Muscle of arm (tissue), 12 donors: ENCODE data around the gene C1QB. TPM values are rescaled to one million over a fixed set of nuclear protein-coding genes. Genes with fewer than 3 reads are reported as not detected.
"Not testable (repeated sequence)": the region's sequence is repeated elsewhere in the genome, so short reads cannot be mapped to it uniquely, and the experiment has no call there.

Experiments
- DNase-seq: peaks from one replicate; pipeline ENCODE4 v3.0.0-alpha.2; 2013
- polyA plus RNA-seq, 12 donors: library from polyadenylated mRNA; unstranded; fragments of 120-200 nt; gene quantifications; one replicate each; pipeline ENCODE4 v1.2.1, GENCODE V29; 2013; ENCODE audit not compliant: insufficient read length in 12 of 12

The C1QB gene
- polyA plus RNA-seq, 12 donors = 11.5 to 31.0 (median 16.5) TPM; not detected in 1

DNA sequence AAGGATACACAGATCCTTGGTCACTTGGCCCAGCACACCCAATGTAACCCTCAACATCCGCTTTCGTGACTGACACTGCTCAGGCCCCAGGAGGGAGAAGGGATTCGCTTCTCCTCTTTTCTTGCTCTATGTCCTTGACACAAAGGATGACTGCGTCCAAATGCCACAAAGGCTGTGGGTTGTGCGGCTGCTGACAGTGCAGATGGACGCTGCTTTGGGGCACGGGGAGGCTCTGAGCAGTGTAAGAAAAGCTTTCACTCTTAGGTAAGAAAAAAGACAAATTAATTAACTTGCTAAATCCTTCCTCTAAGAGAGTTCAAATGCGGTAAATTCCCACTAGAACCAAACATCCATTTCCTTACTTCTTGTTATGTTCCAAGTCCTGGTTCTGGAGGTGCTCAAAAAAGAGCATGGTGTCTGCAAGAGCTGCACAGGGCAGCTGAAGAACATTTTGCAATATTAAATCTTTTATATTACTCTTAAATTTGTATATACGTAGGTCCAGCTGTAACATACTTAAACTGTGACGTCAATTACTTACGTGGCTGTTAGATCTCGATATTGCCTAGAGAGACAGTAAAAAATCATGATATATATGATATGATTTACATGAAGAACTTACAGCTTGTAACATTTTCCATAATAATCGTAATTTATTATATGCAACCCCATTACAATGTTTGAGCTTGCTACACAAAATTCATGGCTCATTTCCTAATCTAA lies 38.2 kb downstream of the C1QB start:
- no peak for DNase-seq

DNA sequence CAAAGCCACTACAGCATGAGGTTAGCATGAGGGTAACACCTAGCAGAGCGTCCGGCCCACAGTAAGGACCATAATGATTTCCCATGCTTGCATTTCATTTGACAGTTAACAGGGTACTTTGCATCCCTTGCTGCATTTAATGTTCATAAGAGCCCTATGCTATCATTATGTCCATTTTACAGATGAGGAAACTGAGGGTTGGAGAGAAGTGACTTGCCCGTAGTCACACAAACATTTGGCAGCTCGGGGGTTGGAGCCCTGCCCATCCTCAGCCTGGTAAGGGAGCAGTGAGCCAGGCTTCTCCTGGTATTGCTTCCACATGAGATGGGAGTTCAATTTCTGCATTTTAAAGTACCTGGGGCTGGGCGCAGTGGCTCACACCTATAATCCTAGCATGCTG lies 41.1 kb downstream of the C1QB start:
- no peak for DNase-seq

DNA sequence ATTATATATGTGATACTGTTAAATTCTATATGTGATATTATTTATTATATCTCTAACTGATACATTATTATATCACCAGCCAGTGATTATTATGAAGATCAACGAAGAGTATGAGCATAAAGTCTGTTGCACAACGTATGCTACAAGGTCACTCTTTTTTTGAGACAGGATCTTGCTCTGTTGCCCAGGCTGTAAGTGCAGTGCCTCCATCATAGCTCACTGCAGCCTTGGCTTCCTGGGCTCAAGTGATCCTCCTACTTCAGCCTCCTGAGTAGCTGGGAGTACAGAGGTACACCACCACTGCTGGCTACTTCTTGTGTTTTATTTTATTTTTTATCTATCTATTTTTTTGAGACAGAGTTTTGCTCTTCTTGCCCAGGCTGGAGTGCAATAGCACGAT lies 43.6 kb downstream of the C1QB start:
- DNase-seq = no peak

DNA sequence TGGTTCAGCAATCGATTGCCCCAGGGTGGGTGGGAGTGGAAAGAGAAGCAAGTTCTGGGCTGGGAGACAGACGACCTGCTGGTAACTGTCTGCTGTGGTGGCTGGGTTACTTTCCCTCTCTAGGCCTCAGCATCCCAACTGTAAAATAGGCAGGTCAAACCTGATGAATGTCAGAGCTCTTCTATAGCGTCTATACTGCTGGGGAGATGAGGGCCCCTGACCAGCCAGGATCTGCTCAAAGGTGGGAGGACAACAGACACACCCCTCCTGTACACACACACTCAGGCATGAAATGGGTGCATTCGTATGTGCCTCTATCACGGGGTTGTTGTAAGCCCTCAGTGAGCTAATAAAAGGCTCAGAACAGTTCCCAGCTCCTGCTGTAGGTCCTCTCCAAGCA lies 44.9 kb downstream of the C1QB start:
- no peak for DNase-seq

DNA sequence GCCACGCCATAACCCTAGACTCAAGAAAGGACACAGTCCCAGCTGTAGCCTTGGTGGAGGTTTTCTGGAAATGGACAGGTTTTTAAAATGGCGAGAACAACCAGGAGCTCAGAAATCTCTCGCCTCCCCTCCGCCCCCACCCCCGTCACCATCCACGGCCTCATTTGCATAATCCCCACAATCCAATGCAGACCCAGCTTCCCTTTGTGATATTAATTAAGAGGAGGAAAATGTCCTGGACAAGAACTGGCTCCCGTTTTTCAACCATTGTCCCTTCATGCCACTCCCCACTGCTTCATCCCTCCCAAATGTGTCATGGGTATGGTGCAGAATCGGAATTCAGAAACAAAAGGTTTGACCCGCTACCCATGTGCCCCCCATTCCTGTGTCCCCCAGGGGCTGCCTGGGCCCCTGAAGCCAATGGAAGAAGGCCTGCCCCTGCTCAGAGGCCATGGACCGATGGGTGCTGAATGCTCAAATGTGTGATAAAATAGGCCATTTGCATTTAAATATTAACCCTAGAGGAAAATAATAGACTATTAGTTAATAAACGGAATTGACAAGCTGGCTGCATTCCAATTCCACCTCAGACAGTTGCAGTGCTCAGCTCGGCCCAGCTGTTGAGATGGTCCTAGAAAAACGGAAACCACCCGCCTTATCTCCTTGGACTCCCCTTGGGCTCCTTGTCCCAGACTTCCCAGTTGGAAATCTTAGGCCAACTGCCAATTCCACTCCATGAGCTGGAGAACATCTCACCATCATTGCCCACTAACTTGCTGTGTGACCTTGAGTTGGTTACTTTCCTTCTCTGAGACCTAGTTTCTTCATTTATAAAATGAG lies 46.9 kb downstream of the C1QB start:
- DNase-seq = no peak

DNA sequence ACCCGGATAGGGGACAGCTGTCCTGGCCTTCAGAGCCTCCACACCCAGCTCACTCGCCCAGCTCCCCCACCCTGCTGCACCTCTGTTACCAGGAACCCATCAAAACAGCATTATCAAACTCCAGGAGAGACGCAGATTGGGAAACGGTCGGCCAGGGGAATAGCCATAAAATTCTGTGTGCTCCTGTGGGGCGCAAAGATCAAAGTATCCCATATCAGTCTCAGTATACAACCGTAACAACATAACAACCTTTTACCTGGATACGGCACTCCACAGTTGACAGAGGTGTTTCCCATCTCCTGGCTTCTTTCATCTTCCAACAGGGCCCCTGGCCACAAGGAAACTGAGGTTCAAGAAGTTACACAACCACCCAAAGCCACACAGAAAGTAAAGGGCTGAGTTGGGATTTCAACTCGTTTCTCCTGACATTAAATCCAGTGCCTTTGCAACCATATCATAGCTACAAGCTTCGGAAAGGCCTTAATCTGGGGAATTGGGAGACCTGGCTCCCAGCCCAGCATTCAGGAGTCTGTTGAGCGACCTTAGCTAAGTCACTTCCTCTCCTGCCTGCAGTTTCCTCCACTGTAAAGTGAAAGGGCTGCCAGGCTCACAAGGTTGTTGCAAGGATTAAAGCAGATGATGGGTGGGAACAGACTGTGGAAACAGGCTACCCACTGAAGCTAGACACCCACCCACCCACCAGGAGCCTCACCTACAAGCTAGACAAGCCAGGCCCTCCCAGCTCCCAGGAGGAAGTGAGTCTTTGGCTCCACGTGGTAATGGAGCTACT lies 49.5 kb downstream of the C1QB start:
- DNase-seq = no peak

DNA sequence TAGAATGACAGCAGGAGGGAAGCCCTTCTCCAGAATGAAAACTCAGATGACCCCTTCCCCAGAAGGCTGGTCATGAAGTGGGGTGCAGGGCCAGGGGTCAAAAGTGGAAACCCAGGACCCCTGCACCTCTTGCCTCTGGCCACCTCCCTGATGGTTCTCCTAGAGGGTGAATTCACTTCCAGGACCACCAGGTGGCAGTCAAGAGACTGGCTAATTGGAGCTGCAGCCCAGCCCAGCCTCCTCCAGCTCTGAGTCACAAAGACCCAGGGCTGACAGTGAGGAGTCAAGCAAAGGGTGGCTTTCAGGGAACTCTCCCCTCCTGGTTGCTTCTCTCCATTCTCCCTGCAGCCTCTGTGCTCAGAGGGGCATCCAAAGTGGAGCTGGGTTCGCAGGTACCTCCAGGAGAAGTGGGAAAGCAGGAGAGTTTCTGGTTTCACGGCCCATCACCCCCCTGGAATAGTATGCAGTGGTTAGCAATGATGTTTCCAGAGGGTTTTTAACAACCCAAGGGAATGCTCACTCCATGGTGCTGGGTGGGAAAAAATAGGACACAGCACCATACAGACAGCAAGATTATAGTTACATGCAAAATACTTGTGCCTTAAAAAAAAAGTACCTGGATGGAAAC lies 51.5 kb downstream of the C1QB start:
- DNase-seq = peak; percentile 89

DNA sequence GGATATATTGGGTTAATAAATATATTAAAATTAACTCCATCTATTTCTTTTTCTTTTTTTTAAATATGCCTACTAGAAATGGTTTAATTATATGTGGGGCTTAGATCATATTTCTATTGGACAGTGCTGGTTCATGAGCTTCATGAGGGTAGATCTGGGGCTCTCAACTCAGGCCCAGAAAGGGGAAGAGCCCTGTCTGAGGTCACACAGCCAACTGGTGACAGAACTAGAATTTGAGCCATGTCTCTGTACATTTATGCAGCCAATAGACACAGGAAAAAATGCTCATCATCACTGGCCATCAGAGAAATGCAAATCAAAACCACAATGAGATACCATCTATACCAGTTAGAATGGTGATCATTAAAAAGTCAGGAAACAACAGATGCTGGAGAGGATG lies 52.5 kb downstream of the C1QB start:
- no peak for DNase-seq

DNA sequence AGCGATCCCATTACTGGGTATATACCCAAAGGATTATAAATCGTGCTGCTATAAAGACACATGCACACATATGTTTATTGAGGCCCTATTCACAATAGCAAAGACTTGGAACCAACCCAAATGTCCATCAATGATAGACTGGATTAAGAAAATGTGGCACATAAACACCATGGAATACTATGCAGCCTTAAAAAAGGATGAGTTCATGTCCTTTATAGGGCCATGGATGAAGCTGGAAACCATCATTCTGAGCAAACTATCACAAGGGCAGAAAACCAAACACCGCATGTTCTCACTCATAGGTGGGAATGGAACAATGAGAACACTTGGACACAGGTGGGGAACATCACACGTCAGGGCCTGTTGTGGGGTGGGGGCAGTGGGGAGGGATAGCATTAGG lies 53.1 kb downstream of the C1QB start:
- DNase-seq = not testable (repeated sequence)

DNA sequence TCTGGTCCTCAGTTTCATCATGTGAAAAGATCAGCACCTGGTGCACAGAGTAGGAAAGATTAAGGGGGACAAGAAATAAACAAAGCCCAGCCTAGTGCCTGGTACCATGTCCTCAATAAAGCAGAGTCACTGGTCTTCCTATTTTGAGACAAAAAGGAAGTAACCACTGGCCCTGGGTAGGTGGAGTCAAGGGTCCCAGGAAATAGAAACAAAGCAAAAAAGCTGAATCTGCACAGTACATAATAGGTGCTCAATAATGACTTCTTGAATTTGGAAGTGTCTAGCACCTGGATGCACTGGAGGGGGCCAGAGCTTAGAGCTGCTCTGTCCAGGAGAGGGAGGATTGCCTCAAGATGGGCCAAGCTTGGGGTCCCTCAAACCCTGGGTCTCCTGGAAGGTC lies 55.7 kb downstream of the C1QB start:
- no peak for DNase-seq

DNA sequence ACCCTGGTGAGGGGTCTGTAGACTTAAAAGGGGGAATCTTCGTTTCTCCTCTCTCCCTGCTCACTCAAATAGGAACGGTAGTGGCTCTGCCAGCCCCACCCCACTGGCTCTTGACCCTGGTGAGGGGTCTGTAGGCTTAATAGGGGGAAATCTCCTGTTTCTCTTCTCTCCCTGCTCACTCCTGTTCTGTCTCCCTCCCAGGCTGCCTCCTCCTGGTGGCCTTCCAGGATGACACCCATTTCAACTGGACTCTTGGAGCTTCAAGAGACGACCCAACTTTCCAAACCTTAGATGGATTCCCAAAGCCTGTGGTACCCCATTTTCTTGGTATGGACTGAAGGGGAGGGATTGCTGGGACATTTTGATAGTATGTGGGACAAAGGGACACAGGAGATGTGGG lies 56.2 kb downstream of the C1QB start:
- no peak for DNase-seq

DNA sequence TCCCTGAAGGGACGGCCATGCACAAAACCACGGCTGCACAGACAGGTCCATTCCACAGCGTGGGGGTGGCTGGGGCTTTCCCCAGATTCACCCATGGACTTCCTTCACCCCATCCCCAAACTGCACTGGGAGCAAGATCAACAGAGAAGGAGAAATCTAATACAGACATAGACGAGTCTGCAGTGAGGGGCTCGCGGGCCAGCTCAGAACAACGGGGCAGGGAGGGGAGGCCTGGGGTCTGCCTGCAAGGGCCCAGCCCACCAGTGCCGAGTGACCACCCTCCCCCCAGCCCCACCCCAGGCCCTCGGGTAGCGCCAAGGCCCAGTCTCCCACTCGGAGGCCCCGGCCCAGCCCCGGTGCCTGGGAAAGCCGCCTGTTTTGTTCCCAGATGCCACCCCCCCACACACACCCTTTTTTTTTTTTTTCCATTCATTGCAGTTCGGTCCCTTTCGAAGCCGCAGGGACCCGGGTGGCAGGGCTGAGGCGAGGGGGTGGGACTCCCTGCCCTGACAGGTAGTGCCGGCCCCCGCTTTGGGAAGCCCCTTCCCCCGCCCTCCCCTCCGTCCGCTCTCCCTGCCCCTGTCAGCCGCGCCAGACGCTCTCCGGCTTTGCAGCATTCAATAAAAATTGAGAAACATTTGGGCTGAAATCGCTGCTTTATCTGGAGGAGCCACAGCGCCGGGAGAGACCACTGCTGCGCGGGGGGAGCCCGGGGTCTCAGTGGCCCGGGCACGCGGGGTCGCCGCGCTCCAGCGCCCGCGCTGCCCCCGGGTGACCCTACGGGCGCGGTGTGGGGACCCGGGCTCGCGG lies 57.1 kb downstream of the C1QB start:
- peak; percentile 75 for DNase-seq

DNA sequence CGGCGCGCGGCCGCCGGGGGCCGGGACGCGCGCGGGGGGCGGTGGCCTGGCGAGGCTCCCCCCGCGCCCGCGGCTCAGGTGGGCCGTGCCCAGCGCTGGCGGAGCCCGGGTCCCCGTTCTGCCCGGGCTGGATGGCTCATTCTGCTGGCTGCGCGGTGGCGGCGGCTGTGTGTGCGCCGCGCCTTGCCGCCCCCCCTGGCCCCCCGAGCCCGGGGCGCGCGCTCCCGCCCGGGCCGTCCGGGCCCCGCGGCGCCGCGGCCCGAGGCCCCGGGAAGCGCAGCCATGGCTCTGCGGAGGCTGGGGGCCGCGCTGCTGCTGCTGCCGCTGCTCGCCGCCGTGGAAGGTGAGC lies 57.6 kb downstream of the C1QB start, which contains the start of gene EPHB2:
Gene EPHB2, plus strand, starts transcription at position 139 of the 349 bp plus-strand sequence. Its CDS starts 144 bp downstream, at position 283.
- no peak for DNase-seq

DNA sequence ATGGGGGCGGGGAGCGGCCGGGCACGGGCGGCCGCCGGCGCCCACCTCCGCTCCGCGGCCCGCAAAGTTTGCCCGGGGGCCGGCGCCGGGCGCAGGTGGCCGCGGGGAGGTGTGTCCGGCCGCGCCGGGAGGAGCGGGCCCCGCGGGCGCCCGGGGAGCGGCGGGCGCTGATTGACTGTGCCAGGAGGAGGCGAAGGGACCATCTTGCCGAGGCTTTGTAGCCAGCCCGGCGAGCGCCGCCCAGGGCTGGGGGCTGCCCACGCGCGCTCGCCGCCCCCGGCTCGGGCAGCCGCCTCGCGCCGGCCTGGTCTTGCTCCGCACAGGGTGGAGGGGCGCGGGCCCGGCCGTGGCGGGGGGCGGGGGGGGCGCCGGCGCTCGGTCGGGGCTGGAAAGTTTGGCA lies 58.0 kb downstream of the C1QB start:
- DNase-seq = no peak

Other genes starting within 250 kb of the C1QB start
- gene ZBTB40, start 201.4 kb upstream of the C1QB start, polyA plus RNA-seq = 10 to 100 TPM in 11 of 12 donors, not detected in 1; 11.1 to 16.1 (median 12.6) TPM
- gene EPHA8, start 89.7 kb upstream of the C1QB start, polyA plus RNA-seq = under 1 TPM in 3 of 12 donors, not detected in 9; 0.05 to 0.12 (median 0.08) TPM
- 10 to 100 TPM in 11 of 12 donors, not detected in 1; 20.9 to 37.3 (median 26.2) TPM for gene C1QA, start 16.6 kb upstream of the C1QB start, polyA plus RNA-seq
- 10 to 100 TPM in 11 of 12 donors, not detected in 1; 15.9 to 48.9 (median 24.5) TPM for gene C1QC, start 9.6 kb upstream of the C1QB start, polyA plus RNA-seq
- gene EPHB2, start 57.6 kb downstream of the C1QB start, polyA plus RNA-seq = 10 to 100 TPM in 11 of 12 donors, not detected in 1; 11.8 to 33.7 (median 19.1) TPM